H54 (cell line): ENCODE measurements around the gene FBXO41.

Source experiments
- DNase-seq: peaks from one replicate; pipeline ENCODE4 v3.0.0; 2011; ENCODE audit warnings: low spot score, mixed read lengths; ENCODE audit not compliant: insufficient read length
- FAIRE-seq: peaks from 3 replicates; lab custom pipeline; 2011; peaks lifted over from hg19 to GRCh38; lab: Jason Lieb, UNC
- POLR2A ChIP-seq: IDR thresholded peaks from 2 replicates; pipeline ENCODE4 v1.6.1; 2011; ENCODE audit warnings: low read depth, mild to moderate bottlenecking, low read length

Gene FBXO41

DNA sequence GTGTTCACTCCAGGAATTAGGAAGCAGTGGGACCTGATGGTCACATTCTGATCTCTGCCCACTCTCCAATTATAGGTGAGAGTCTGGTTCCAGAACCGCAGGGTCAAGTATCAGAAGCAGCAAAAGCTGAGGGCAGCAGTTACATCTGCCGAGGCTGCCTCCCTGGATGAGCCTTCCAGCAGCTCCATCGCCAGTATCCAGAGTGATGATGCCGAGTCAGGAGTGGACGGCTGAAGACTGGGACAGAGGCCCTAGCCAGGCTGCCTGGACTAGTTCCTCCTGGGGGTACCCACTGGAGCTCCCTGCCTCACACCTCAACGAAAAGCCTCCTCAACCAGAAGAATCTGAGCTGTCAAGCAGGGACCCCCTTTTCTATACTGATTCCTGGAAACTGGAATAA, 73.6 kb downstream of the FBXO41 start:
- TF ChIP-seq POLR2A = no peak
- DNase-seq (no peak), FAIRE-seq (no peak)

DNA sequence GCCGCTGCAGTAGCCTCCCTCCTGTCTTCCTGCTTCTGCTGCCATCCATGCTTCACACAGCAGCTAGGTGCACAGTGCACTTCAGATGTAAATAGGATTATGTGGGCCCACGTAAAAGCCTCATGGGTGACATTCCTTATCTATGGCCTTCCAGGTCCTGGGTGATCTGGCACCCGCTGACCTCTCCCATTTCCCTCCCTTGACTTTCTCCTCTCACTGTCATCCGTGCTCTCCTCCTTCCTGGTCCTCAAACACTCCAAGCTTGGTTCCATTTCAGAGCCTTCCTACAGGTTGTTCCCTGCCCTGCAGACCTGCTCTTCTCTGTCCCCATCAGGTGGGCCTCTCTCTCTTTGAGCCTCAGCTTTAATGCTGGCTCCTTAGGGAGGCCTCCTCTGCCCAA, 74.3 kb downstream of the FBXO41 start:
- no peak for FAIRE-seq

DNA sequence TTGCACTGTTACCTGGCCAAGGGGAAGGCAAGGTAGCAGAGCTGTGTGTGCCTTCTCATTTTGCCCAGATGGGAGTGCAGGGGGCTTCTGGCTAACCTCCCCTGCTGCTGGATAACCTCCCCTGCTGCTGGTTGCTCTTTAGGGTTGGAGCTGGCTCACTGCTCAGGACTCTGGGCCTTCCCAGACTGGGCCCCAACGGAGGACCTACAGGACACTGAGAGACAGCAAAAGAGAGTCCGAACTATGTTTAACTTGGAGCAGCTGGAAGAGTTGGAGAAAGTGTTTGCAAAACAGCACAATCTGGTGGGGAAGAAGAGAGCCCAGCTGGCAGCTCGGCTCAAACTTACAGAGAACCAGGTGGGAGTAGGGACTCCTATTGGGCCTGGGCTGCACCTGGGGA, 76.0 kb downstream of the FBXO41 start:
- DNase-seq (no peak), FAIRE-seq (no peak)
- no peak for TF ChIP-seq POLR2A

More for the DNA sequence above, 74.3 kb downstream of the FBXO41 start:
- DNase-seq = no peak
- no peak for TF ChIP-seq POLR2A

DNA sequence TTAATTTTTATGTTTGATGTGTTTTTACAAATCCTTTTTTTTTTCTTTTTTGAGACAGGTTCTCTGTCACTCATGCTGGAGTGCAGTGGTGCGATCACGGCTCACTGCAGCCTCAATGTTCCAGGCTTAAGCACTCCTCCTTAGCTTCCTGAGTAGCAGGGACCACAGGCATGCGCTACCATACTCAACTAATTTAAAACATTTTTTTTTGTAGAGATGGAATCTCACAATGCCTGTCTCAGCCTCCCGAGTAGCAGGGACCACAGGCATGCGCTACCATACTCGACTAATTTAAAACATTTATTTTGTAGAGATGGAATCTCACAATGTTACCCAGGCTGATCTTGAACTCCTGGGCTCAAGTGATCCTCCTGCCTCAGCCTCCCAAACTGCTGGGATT, 78.7 kb downstream of the FBXO41 start:
- DNase-seq (no peak), FAIRE-seq (no peak)
- TF ChIP-seq POLR2A = no peak
